GM12873 (cell line): ENCODE measurements around the gene C1orf185.
A peak's percentile ranks its signal among the peaks of the same experiment; 100 is the strongest.

Source experiments
- CTCF ChIP-seq: IDR thresholded peaks from 2 replicates; pipeline ENCODE4 v1.5.1; 2012; ENCODE audit warnings: low read depth, mild to moderate bottlenecking, moderate library complexity, low read length, control low read depth; ENCODE audit not compliant: insufficient read depth; ENCODE audit errors: missing control alignments

Gene C1orf185

DNA sequence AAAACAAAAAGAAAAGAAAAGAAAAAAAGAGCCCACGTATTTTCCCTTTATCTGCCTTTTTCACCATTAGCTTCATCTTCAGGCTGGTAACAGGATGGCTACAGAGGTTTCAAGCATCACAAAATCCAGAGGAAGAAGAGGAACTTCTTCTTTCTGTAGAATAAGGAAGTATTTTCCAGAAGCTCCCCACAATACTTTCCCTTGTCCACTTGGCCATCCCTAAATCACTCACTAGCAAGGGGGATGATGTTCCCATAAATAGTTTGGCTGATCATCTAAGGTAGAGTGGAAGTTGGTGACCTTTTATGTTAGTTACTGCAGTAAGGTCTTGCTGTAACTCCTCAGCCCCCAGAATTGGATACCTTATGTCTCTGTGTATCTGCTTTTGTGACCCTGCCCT lies 88.9 kb downstream of the C1orf185 start:
- TF ChIP-seq CTCF: no peak

DNA sequence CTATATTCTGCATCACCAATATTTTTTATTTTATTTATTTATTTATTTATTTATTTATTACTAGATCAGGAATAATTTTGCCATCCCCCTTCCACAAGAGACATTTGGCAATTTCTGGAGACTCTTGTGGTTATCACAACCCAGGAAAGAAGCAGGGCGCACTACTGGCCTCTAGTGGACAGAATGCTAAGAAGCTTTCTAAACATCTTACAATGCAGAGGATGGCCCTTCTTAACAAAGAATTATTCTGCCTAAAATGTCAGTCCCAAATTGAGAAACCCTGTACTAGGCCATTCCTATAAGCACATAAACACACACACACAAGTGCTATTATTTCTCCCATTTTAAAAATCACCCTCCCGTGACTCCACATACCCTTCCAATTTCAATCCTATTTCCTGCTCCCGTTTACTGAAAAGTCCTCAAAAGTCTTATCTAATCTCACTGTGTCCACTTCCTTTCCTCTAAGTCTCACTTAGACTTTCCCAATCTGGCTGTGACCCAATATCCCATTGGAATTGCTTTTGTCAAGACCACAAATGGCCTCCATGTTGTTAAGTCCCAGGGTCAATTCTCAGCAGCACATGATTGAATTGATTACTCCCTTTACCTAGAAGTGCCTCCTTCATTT lies 90.3 kb downstream of the C1orf185 start:
- peak; percentile 80 for TF ChIP-seq CTCF

- TF ChIP-seq CTCF: no peak
These were observed 91.5 kb downstream of the C1orf185 start for GRCh38 chr1:51193564-51193963.
